Measurements from ENCODE around the gene NUPR1.

DNA sequence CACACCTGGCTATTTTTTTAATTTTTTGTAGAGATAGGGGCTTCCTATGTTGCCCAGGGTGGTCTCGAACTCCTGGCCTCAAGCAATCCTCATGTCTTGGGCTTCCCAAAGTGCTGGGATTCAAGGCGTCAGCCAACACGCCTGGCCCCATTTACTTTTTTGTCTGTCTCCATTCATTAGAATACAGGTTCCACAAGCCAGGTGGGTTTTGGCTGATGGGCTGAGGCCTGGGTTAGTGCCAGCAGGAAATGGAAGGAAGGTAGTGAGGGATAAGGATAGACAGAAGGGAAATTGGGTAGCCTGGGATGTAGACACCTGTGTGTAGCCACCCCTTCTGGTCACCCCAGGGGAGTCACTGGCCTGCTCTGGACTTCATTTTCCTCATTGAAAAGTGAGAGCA is 27.7 kb downstream of the NUPR1 start:
- no peak for TF ChIP-seq YY1 (IDR thresholded peaks at IDR 0.05; ENCODE audit: insufficient read depth, insufficient read length)
- TF ChIP-seq ZNF274 (IDR thresholded peaks at IDR 0.05; ENCODE audit: low read depth, low read length) = no peak
- TF ChIP-seq SUZ12 (IDR thresholded peaks at IDR 0.05; ENCODE audit: extremely low read depth, insufficient read depth, insufficient read length) = no peak

Data from NT2/D1 (cell line).